C4-2B (cell line): ENCODE data around the gene RHCE.
"Not testable (repeated sequence)": the region's sequence is repeated elsewhere in the genome, so short reads cannot be mapped to it uniquely, and the experiment has no call there.

Experiments
- ZFX ChIP-seq: fragments of 450-650 bp; IDR thresholded peaks from 2 replicates; pipeline ENCODE4 v1.6.1; 2017
- TF ChIP-seq, protein P1 (sequence below): fragments of 450-650 bp; conservative IDR thresholded peaks from 2 replicates; pipeline ENCODE4 v1.5.1; 2017; ENCODE audit warnings: mild to moderate bottlenecking

GRCh38 chr1:25383090-25383489 is 37.5 kb downstream of the RHCE start:
- TF ChIP-seq, protein P1, sequence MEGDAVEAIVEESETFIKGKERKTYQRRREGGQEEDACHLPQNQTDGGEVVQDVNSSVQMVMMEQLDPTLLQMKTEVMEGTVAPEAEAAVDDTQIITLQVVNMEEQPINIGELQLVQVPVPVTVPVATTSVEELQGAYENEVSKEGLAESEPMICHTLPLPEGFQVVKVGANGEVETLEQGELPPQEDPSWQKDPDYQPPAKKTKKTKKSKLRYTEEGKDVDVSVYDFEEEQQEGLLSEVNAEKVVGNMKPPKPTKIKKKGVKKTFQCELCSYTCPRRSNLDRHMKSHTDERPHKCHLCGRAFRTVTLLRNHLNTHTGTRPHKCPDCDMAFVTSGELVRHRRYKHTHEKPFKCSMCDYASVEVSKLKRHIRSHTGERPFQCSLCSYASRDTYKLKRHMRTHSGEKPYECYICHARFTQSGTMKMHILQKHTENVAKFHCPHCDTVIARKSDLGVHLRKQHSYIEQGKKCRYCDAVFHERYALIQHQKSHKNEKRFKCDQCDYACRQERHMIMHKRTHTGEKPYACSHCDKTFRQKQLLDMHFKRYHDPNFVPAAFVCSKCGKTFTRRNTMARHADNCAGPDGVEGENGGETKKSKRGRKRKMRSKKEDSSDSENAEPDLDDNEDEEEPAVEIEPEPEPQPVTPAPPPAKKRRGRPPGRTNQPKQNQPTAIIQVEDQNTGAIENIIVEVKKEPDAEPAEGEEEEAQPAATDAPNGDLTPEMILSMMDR, result not testable (repeated sequence)
- TF ChIP-seq ZFX, result not testable (repeated sequence)
